Dermis blood vessel endothelial cell (primary cell): ENCODE results near the gene MED12L. TPM values are rescaled to one million over a fixed set of nuclear protein-coding genes. Genes with fewer than 3 reads are reported as not detected.

ENCODE experiments used
- DNase-seq: peaks from one replicate; pipeline ENCODE4 v3.0.0; 2010
- total RNA-seq: library from RNA; depleted of rRNA; stranded (reverse); fragments of >200 nt; gene quantifications from 2 replicates; pipeline ENCODE4 v1.2.3, GENCODE V29; 2014

MED12L gene
- total RNA-seq, 1 donor from 2014 or later, result under 0.01 TPM

DNA sequence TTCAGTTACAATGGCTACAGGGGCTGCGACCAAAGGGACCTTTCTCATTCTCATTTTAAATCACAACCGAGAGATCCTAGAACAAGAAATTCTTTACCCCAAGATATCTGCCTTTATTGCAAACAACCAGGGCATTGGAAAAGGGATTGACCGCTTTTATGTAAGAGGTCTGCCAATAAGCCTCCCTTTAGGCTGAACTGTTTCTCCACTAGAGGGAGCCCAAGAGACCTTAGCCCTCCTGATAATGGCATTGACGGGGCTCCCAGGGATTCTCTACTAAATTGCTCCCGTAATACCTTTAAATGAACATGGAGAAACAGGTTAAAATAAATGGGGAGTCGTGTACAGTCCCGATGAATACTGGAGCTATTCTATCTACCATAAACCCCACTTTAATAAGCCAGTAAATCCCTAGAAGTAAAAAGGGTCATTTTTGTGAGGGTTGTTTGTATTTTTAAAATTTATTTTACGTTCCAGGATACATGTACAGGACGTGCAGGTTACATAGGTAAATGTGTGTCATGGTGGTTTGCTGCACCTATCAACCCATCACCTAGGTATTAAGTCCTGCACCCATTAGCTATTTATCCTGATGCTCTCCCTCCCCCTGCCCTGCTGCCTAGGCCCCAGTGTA is 382.9 kb downstream of the MED12L start:
- DNase-seq, result peak; percentile 86

- DNase-seq, result no peak
These were observed 391.0 kb downstream of the MED12L start for GRCh38 chr3:151476344-151477018.

DNA sequence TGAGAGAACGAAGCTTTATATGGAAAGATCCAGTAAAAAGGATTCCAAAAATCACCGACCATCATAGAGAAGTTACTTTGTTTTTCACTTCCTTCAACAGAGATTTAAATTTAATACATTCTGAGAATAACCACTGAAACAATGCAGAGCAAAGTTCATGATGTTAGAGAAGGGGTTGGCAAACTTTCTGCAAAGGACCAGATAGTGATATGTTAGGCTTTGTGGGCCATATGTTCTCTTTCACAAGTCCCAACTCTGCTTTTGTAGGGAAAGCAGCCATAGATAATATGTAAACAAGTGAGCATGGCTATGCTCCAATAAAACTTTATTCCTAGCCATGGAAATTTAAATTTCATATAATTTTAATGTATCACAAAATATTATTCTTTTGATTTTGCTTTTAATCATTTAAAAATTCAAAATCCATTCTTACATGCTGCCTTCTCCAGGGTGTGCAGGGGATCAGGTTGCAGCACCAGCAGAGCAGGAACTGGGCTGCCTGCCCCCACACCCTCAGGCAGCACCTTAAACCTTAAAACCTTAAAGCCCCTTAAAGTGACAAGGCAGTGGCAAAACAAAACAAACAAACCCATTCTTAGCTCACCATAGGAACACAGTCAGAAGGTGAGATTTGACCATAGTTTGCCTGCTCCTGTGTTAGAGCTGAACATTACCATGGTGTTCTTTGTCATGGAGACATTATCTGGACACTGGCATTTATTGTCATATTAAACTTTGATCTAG is 392.3 kb downstream of the MED12L start:
- DNase-seq, result no peak

- no peak for DNase-seq
These were observed 392.9 kb downstream of the MED12L start for GRCh38 chr3:151478335-151478697.

DNA sequence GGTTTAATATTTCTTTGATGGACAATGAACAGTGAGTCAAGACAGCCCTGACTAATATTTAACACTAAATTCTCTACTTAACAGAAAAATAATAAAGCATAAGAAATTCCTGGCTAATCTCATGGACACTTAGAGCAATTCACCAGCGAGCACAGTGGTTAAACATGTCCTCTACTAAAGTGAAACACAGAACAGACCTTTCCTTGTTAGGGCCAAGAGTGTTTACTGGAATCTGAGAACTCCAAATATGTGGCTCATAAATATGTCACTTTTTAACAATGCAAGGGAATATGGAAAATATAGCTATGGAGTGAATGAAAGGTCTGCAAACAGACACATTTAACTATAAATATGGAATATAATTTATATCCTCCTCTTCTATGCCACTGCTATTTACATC is 394.0 kb downstream of the MED12L start:
- no peak for DNase-seq

- no peak for DNase-seq
These were observed 395.0 kb downstream of the MED12L start for GRCh38 chr3:151480492-151480891.

DNA sequence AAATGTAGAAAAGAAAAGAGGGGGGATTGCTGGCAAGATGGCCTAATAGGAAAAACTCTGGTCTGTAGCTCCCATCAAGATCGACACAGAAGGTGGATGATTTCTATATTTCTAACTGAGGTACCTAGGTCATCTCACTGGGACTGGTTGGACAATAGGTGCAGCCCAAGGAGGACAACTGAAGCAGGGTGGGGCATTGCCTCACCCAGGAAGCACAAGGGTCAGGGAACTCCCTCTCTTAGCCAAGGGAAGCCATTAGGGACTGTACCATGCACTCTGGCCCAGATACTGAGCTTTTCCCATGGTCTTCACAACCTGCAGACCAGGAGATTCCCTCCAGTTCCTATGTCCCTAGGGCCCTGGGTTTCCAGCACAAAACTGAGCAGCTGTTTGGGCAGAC is 398.0 kb downstream of the MED12L start:
- no peak for DNase-seq

- no peak for DNase-seq
These were observed 398.6 kb downstream of the MED12L start for GRCh38 chr3:151483961-151484520.

Other genes with a start within 250 kb of the MED12L start
- not detected in 2 replicates for gene MINDY4B, start 180.2 kb upstream of the MED12L start, total RNA-seq
- not detected in 2 replicates for gene CLRN1, start 112.9 kb upstream of the MED12L start, total RNA-seq
- gene GPR171, start 117.6 kb downstream of the MED12L start, total RNA-seq, result not detected in 2 replicates
- gene P2RY14, start 192.9 kb downstream of the MED12L start, total RNA-seq, result not detected in 2 replicates
- gene GPR87, start 231.2 kb downstream of the MED12L start, total RNA-seq, result not detected in 2 replicates
- gene P2RY13, start 243.9 kb downstream of the MED12L start, total RNA-seq, result not detected in 2 replicates